Tibial nerve (tissue), 4 donors: ENCODE measurements around the gene FRMD4A. TPM values are rescaled to one million over a fixed set of nuclear protein-coding genes. Genes with fewer than 3 reads are reported as not detected.

Experiments used
- DNase-seq, 2 donors: peaks; one replicate each; pipeline ENCODE4 v3.0.0-alpha.2; 2019; ENCODE audit warnings: low spot score in 2 of 2
- H3K27ac ChIP-seq, 4 donors: fragments of 200-600 bp; sonication (generic) in 3 of 4; one replicate each; pipeline ENCODE4 v1.5.1; 2017 to 2019; ENCODE audit warnings: mild to moderate bottlenecking in 1 of 4
- H3K27me3 ChIP-seq, 2 donors: fragments of 200-600 bp; sonication (generic) in 1 of 2; one replicate each; pipeline versions ENCODE4 v1.5.1 to v1.6.0; 2017 to 2019
- H3K36me3 ChIP-seq, 3 donors: fragments of 200-600 bp; sonication (generic); one replicate each; pipeline ENCODE4 v1.5.1; 2018 to 2019
- H3K4me1 ChIP-seq, 4 donors: fragments of 200-600 bp; sonication (generic) in 3 of 4; one replicate each; pipeline ENCODE4 v1.5.1; 2017 to 2019
- H3K4me3 ChIP-seq, 4 donors: fragments of 200-600 bp; sonication (generic) in 3 of 4; one replicate each; pipeline ENCODE4 v1.5.1; 2017 to 2019; ENCODE audit warnings: mild to moderate bottlenecking in 1 of 4, moderate library complexity in 1 of 4
- H3K9me3 ChIP-seq, 4 donors: fragments of 200-600 bp; sonication (generic) in 3 of 4; one replicate each; pipeline ENCODE4 v1.5.1; 2017 to 2019
- CTCF ChIP-seq, 5 experiments: fragments of 200-600 bp in 3 of 5; fragments of 450-650 bp in 2 of 5; sonication (generic) in 3 of 5; IDR thresholded peaks; one replicate each; pipeline ENCODE4 v1.5.1; 2016 to 2019; ENCODE audit warnings: antibody characterized with exemption in 5 of 5, mild to moderate bottlenecking in 3 of 5, moderate library complexity in 2 of 5
- EP300 ChIP-seq, 2 donors: sonication (generic); formaldehyde crosslinking; IDR thresholded peaks; one replicate each; pipeline ENCODE4 v1.6.1; 2017; ENCODE audit warnings: antibody characterized with exemption in 2 of 2, mild to moderate bottlenecking in 1 of 2
- POLR2A ChIP-seq, 2 donors: fragments of 450-650 bp; IDR thresholded peaks; one replicate each; pipeline ENCODE4 v1.6.1; 2017; ENCODE audit warnings: antibody characterized with exemption in 2 of 2, mild to moderate bottlenecking in 2 of 2, moderate library complexity in 2 of 2
- WGBS, 2 donors: methylation state at CpG; one replicate each; pipeline ENCODE4 v1.1.5; 2018; 5-methylcytosine and 5-hydroxymethylcytosine counted together
- total RNA-seq, 4 donors: library from RNA; depleted of rRNA; stranded (reverse); fragments of >200 nt; gene quantifications; one replicate each; pipeline ENCODE4 v1.1.0, GENCODE V29; 2016

The FRMD4A gene
- total RNA-seq, 4 donors from 2014 or later, result 39.8 to 89.7 (median 53.9) TPM

DNA sequence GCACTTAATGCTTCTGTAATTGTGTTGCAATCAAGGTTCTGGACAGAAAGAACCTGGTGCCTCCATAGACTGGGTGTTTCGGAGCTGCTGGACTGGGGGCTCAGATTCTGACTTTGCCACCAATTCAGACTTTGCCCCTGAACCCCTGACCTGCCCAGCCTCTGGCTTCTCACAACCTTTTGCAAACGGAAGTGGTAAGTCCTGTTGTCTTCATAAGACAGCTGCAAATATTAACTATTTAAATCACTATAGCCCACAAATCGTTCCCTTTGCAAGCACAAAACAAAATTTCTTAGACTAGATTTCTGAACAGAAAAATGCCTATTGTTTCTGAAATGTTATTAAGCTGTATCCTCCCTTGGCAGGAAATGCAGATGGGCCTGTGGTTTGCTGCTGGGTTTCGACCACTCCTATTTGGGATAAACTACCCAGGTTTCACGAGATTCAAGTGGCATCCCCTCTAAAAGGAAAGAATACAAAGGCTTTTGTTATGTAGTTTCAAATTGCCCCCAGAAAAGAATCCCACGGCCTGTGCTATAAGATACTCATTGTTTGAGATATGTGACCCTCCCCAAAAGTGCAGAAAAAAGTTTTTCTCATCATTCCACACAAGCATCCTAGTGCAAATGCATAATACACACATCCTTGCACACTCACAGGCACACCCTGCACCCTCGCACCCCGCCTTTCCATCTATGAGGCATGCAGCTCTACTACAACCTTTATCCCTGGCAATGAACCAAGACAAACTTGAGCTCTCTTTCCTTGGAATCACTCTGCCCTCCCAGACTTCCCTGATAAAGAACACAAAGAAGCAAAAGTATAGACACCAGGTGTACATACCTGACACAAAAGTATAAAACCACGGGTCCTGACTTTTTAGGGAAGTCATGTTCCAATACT lies 534.8 kb downstream of the FRMD4A start:
- no peak for DNase-seq
- TF ChIP-seq CTCF (IDR thresholded peaks at IDR 0.05) (no peak), EP300 (IDR thresholded peaks at IDR 0.05) (no peak), POLR2A (IDR thresholded peaks at IDR 0.05) (no peak)
- 44 to 47% methylated on average over 9 of the region's 9 CpGs for WGBS, 2 donors

GRCh38 chr10:13794992-13795612 lies 535.6 kb downstream of the FRMD4A start:
- WGBS, 2 donors, result 71 to 74% methylated on average over 6 of the region's 6 CpGs
- no peak overlapping the region for H3K4me3 ChIP-seq
- TF ChIP-seq POLR2A (IDR thresholded peaks at IDR 0.05) (no peak), EP300 (IDR thresholded peaks at IDR 0.05) (no peak), CTCF (IDR thresholded peaks at IDR 0.05) (no peak)
- H3K27me3 ChIP-seq, result no peaks in the 10 kb centered on the region
- peaks cover 0 to 42% (median 0%) of the 10 kb centered on the region in 3 donors for H3K36me3 ChIP-seq
- H3K27ac ChIP-seq, result no peak overlapping the region
- DNase-seq, result no peak
- no peaks in the 10 kb centered on the region for H3K9me3 ChIP-seq
- H3K4me1 ChIP-seq, result peaks cover 0 to 32% (median 8%) of the 10 kb centered on the region in 4 donors

More for the DNA sequence above, 534.8 kb downstream of the FRMD4A start:
- H3K27me3 ChIP-seq, result no peaks in the 10 kb centered on the region
- no peaks in the 10 kb centered on the region for H3K9me3 ChIP-seq
- H3K27ac ChIP-seq, result peak overlapping the region in 1 of 4 donors; percentile 33
- no peak overlapping the region for H3K4me3 ChIP-seq
- peaks cover 0 to 24% (median 8%) of the 10 kb centered on the region in 4 donors for H3K4me1 ChIP-seq
- H3K36me3 ChIP-seq, result peaks cover 0 to 39% (median 0%) of the 10 kb centered on the region in 3 donors

- H3K27me3 ChIP-seq, result no peaks in the 10 kb centered on the region
- 88 to 90% methylated on average over 1 to 4 of the region's 5 CpGs for WGBS, 2 donors
- peaks cover 0 to 60% (median 27%) of the 10 kb centered on the region in 4 donors for H3K4me1 ChIP-seq
- TF ChIP-seq CTCF (IDR thresholded peaks at IDR 0.05), result no peak
- no peak for TF ChIP-seq POLR2A (IDR thresholded peaks at IDR 0.05)
- TF ChIP-seq EP300 (IDR thresholded peaks at IDR 0.05), result no peak
- no peak overlapping the region for H3K4me3 ChIP-seq
- no peak for DNase-seq
- no peaks in the 10 kb centered on the region for H3K9me3 ChIP-seq
- H3K27ac ChIP-seq, result peak overlapping the region in 1 of 4 donors; percentile 6
- H3K36me3 ChIP-seq, result peaks cover 0 to 39% (median 0%) of the 10 kb centered on the region in 3 donors
Measured at GRCh38 chr10:13792006-13792405, 538.7 kb downstream of the FRMD4A start.

DNA sequence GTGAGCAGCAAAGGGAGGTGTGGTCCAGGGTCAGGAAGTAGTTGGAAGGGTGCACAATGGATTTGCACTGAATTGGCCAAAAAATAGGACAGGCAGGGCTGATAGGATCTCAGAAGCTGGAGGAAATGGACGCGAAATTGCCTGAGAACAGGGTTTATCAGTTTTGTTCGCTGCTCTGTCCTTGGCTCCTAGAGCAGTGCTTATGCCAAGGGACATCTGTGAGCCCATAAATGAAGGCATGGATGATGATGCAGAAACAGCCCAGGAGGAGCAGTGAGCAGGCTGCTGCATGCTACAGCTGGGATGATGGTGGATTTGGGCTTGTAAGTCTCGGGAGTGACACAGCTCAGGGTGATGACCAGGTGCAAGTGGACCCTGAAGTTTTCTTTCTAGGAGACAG lies 539.2 kb downstream of the FRMD4A start:
- Histone ChIP-seq H3K27ac (no peak overlapping the region), H3K4me1 (peaks cover 0 to 62% (median 27%) of the 10 kb centered on the region in 4 donors), H3K4me3 (no peak overlapping the region), H3K36me3 (peaks cover 0 to 39% (median 0%) of the 10 kb centered on the region in 3 donors), H3K9me3 (no peaks in the 10 kb centered on the region), H3K27me3 (no peaks in the 10 kb centered on the region)
- 65 to 85% methylated on average over 4 of the region's 4 CpGs for WGBS, 2 donors
- no peak for DNase-seq
- TF ChIP-seq CTCF (IDR thresholded peaks at IDR 0.05) (no peak), EP300 (IDR thresholded peaks at IDR 0.05) (no peak), POLR2A (IDR thresholded peaks at IDR 0.05) (no peak)

GRCh38 chr10:13790196-13790595 lies 540.5 kb downstream of the FRMD4A start:
- Histone ChIP-seq H3K36me3 (peaks cover 0 to 37% (median 0%) of the 10 kb centered on the region in 3 donors), H3K4me1 (peaks cover 0 to 49% (median 19%) of the 10 kb centered on the region in 4 donors), H3K4me3 (no peak overlapping the region), H3K27me3 (no peaks in the 10 kb centered on the region), H3K27ac (peak overlapping the region in 2 of 4 donors; percentile 83 to 85), H3K9me3 (no peaks in the 10 kb centered on the region)
- TF ChIP-seq CTCF (IDR thresholded peaks at IDR 0.05) (no peak), EP300 (IDR thresholded peaks at IDR 0.05) (no peak), POLR2A (IDR thresholded peaks at IDR 0.05) (no peak)
- WGBS, 2 donors, result 54 to 67% methylated on average over 9 of the region's 9 CpGs
- DNase-seq, result no peak
